HEK293 (cell line): Measurements from ENCODE around the gene AMPD2.
A peak's percentile ranks its signal among the peaks of the same experiment; 100 is the strongest.

Experiments used
- GLI2 ChIP-seq: fragments of 450-650 bp; formaldehyde crosslinking; IDR thresholded peaks from 2 replicates; pipeline ENCODE4; 2017; ENCODE audit warnings: missing biosample characterization, missing genetic modification characterization, low read depth, borderline replicate concordance
- GLIS1 ChIP-seq: fragments of 450-650 bp; formaldehyde crosslinking; IDR thresholded peaks from 2 replicates; pipeline ENCODE4 v1.5.1; 2016; ENCODE audit warnings: missing biosample characterization, missing genetic modification characterization
- IKZF3 ChIP-seq: fragments of 450-650 bp; IDR thresholded peaks from 2 replicates; pipeline ENCODE4 v1.5.0; 2018; ENCODE audit warnings: missing biosample characterization, mild to moderate bottlenecking, missing genetic modification characterization, moderate library complexity
- MZF1 ChIP-seq: fragments of 450-650 bp; formaldehyde crosslinking; IDR thresholded peaks from 2 replicates; pipeline ENCODE4 v1.5.1; 2017; ENCODE audit warnings: missing biosample characterization, missing genetic modification characterization, borderline replicate concordance
- OVOL3 ChIP-seq: fragments of 450-650 bp; formaldehyde crosslinking; IDR thresholded peaks from 2 replicates; pipeline ENCODE4 v1.5.1; 2016; ENCODE audit warnings: missing biosample characterization, missing genetic modification characterization
- SCRT2 ChIP-seq: fragments of 450-650 bp; formaldehyde crosslinking; IDR thresholded peaks from 2 replicates; pipeline ENCODE4 v1.5.1; 2016; ENCODE audit warnings: missing biosample characterization, missing genetic modification characterization
- TRIM28 ChIP-seq: IDR thresholded peaks from 2 replicates; pipeline ENCODE4 v1.6.1; 2011; ENCODE audit warnings: low read length, control low read depth, borderline replicate concordance
- WT1 ChIP-seq: fragments of 450-650 bp; formaldehyde crosslinking; IDR thresholded peaks from 2 replicates; pipeline ENCODE4 v1.5.1; 2016; ENCODE audit warnings: missing biosample characterization, missing genetic modification characterization
- ZBTB1 ChIP-seq: fragments of 450-650 bp; formaldehyde crosslinking; IDR thresholded peaks from 2 replicates; pipeline ENCODE4 v1.5.1; 2016; ENCODE audit warnings: missing biosample characterization, missing genetic modification characterization
- ZFP3 ChIP-seq: fragments of 450-650 bp; formaldehyde crosslinking; IDR thresholded peaks from 2 replicates; pipeline ENCODE4 v1.5.1; 2016; ENCODE audit warnings: low read depth, missing biosample characterization, missing genetic modification characterization
- ZNF114 ChIP-seq: fragments of 450-650 bp; formaldehyde crosslinking; IDR thresholded peaks from 2 replicates; pipeline ENCODE4 v1.5.0; 2017; ENCODE audit warnings: missing biosample characterization, missing genetic modification characterization
- ZNF121 ChIP-seq: fragments of 450-650 bp; formaldehyde crosslinking; IDR thresholded peaks from 2 replicates; pipeline ENCODE4 v1.5.1; 2016; ENCODE audit warnings: missing biosample characterization, missing genetic modification characterization
- ZNF174 ChIP-seq: fragments of 450-650 bp; formaldehyde crosslinking; IDR thresholded peaks from 2 replicates; pipeline ENCODE4 v1.5.0; 2017; ENCODE audit warnings: missing biosample characterization, mild to moderate bottlenecking, missing genetic modification characterization
- ZNF19 ChIP-seq: fragments of 450-650 bp; formaldehyde crosslinking; IDR thresholded peaks from 2 replicates; pipeline ENCODE4; 2016; ENCODE audit warnings: missing biosample characterization, missing genetic modification characterization, low read depth
- ZNF202 ChIP-seq: fragments of 450-650 bp; formaldehyde crosslinking; IDR thresholded peaks from 2 replicates; pipeline ENCODE4 v1.5.1; 2016; ENCODE audit warnings: missing biosample characterization, missing genetic modification characterization, borderline replicate concordance
- ZNF274 ChIP-seq, 2 experiments: fragments of 200-500 bp in 1 of 2; fragments of 450-650 bp in 1 of 2; sonication (Bioruptor generic) in 1 of 2; formaldehyde crosslinking in 1 of 2; IDR thresholded peaks; 2 replicates each; pipeline versions ENCODE4 v1.5.1 to v1.6.1; 2014 to 2016; ENCODE audit warnings: borderline replicate concordance in 1 of 2, inconsistent platforms in 1 of 2, low read length in 1 of 2, missing biosample characterization in 1 of 2, missing genetic modification characterization in 1 of 2
- ZNF37A ChIP-seq: fragments of 450-650 bp; IDR thresholded peaks from 2 replicates; pipeline ENCODE4 v1.5.1; 2018; ENCODE audit warnings: missing biosample characterization, missing genetic modification characterization
- ZNF555 ChIP-seq: fragments of 450-650 bp; formaldehyde crosslinking; conservative IDR thresholded peaks from 2 replicates; pipeline ENCODE4 v1.5.1; 2017; ENCODE audit warnings: missing biosample characterization, mild to moderate bottlenecking, missing genetic modification characterization, inconsistent platforms
- ZNF624 ChIP-seq: fragments of 450-650 bp; formaldehyde crosslinking; IDR thresholded peaks from 2 replicates; pipeline ENCODE4 v1.5.1; 2017; ENCODE audit warnings: missing biosample characterization, missing genetic modification characterization
- ZNF777 ChIP-seq: fragments of 450-650 bp; formaldehyde crosslinking; IDR thresholded peaks from 2 replicates; pipeline ENCODE4 v1.5.1; 2017; ENCODE audit warnings: missing biosample characterization, missing genetic modification characterization, borderline replicate concordance
- ZNF792 ChIP-seq: fragments of 450-650 bp; formaldehyde crosslinking; IDR thresholded peaks from 2 replicates; pipeline ENCODE4 v1.5.1; 2016; ENCODE audit warnings: missing biosample characterization, missing genetic modification characterization
- ZNF837 ChIP-seq: fragments of 450-650 bp; formaldehyde crosslinking; IDR thresholded peaks from 2 replicates; pipeline ENCODE4 v1.5.1; 2016; ENCODE audit warnings: missing biosample characterization, missing genetic modification characterization
- ZSCAN23 ChIP-seq: fragments of 450-650 bp; formaldehyde crosslinking; IDR thresholded peaks from 2 replicates; pipeline ENCODE4 v1.5.1; 2016; ENCODE audit warnings: missing biosample characterization, missing genetic modification characterization
- TF ChIP-seq, protein P1 (sequence below): fragments of 450-650 bp; formaldehyde crosslinking; IDR thresholded peaks from 2 replicates; pipeline ENCODE4 v1.5.1; 2016; ENCODE audit warnings: missing biosample characterization, missing genetic modification characterization
- TF ChIP-seq, protein P2 (sequence below): sonication (generic); formaldehyde crosslinking; IDR thresholded peaks from 2 replicates; pipeline ENCODE4 v1.8.1; 2022; ENCODE audit warnings: mild to moderate bottlenecking, moderate library complexity, missing genetic modification reagents
- TF ChIP-seq, protein P3 (sequence below): fragments of 450-650 bp; formaldehyde crosslinking; IDR thresholded peaks from 2 replicates; pipeline ENCODE4 v1.5.1; 2017; ENCODE audit warnings: missing biosample characterization, missing genetic modification characterization
- TF ChIP-seq, protein P4 (sequence below): fragments of 450-650 bp; formaldehyde crosslinking; IDR thresholded peaks from 2 replicates; pipeline ENCODE4 v1.5.1; 2016; ENCODE audit warnings: missing biosample characterization, missing genetic modification characterization
- TF ChIP-seq, protein P5 (sequence below): fragments of 450-650 bp; formaldehyde crosslinking; IDR thresholded peaks from 2 replicates; pipeline ENCODE4 v1.5.1; 2016; ENCODE audit warnings: missing biosample characterization, missing genetic modification characterization
- TF ChIP-seq, protein P6 (sequence below): fragments of 450-650 bp; formaldehyde crosslinking; IDR thresholded peaks from 2 replicates; pipeline ENCODE4 v1.5.1; 2016; ENCODE audit warnings: missing biosample characterization, missing genetic modification characterization

Gene AMPD2

DNA sequence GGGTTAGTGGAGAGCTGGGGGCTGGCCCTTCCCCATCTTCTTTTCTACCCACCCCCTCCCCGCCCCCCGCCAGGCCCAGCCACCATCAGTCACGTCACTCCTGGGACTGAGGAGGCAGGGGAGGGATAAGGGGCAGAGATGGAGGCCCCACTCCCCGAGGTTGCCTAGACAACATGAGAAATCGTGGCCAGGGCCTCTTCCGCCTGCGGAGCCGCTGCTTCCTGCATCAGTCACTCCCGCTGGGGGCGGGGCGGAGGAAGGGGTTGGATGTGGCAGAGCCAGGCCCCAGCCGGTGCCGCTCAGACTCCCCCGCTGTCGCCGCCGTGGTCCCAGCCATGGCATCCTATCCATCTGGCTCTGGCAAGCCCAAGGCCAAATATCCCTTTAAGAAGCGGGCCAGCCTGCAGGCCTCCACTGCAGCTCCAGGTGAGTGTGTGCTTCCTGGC, 1.2 kb downstream of the AMPD2 start (continued):
- TF ChIP-seq ZNF114 (tag by site-specific recombination) (no peak), GLI2 (no peak), ZNF121 (tag by site-specific recombination) (no peak), TRIM28 (no peak), ZSCAN23 (tag by site-specific recombination) (no peak), MZF1 (no peak), OVOL3 (tag by site-specific recombination) (no peak), IKZF3 (tag by site-specific recombination) (peak; percentile 76), ZNF37A (tag by site-specific recombination) (no peak), ZBTB1 (tag by site-specific recombination) (no peak), ZNF202 (no peak), ZFP3 (tag by site-specific recombination) (no peak), ZNF837 (tag by site-specific recombination) (no peak), ZNF174 (tag by site-specific recombination) (no peak), WT1 (tag by site-specific recombination) (no peak), ZNF555 (tag by site-specific recombination) (no peak), ZNF624 (tag by site-specific recombination) (no peak), GLIS1 (tag by site-specific recombination) (peak; percentile 66), ZNF19 (tag by site-specific recombination) (no peak), ZNF777 (tag by site-specific recombination) (no peak), SCRT2 (tag by site-specific recombination) (no peak), ZNF792 (tag by site-specific recombination) (no peak), ZNF274 (IDR thresholded peaks at IDR 0.05; ENCODE audit: low read length) (no peak), ZNF274 (tag by site-specific recombination; IDR thresholded peaks at IDR 0.05; ENCODE audit: borderline replicate concordance) (no peak)
- TF ChIP-seq, protein P1, sequence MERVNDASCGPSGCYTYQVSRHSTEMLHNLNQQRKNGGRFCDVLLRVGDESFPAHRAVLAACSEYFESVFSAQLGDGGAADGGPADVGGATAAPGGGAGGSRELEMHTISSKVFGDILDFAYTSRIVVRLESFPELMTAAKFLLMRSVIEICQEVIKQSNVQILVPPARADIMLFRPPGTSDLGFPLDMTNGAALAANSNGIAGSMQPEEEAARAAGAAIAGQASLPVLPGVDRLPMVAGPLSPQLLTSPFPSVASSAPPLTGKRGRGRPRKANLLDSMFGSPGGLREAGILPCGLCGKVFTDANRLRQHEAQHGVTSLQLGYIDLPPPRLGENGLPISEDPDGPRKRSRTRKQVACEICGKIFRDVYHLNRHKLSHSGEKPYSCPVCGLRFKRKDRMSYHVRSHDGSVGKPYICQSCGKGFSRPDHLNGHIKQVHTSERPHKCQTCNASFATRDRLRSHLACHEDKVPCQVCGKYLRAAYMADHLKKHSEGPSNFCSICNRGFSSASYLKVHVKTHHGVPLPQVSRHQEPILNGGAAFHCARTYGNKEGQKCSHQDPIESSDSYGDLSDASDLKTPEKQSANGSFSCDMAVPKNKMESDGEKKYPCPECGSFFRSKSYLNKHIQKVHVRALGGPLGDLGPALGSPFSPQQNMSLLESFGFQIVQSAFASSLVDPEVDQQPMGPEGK (tag by site-specific recombination): peak; percentile 61; the same call in 1 of the 2 replicates
- TF ChIP-seq, protein P2, sequence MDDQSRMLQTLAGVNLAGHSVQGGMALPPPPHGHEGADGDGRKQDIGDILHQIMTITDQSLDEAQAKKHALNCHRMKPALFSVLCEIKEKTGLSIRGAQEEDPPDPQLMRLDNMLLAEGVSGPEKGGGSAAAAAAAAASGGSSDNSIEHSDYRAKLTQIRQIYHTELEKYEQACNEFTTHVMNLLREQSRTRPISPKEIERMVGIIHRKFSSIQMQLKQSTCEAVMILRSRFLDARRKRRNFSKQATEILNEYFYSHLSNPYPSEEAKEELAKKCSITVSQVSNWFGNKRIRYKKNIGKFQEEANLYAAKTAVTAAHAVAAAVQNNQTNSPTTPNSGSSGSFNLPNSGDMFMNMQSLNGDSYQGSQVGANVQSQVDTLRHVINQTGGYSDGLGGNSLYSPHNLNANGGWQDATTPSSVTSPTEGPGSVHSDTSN (CRISPR knock-in tag): no peak
- TF ChIP-seq, protein P3, sequence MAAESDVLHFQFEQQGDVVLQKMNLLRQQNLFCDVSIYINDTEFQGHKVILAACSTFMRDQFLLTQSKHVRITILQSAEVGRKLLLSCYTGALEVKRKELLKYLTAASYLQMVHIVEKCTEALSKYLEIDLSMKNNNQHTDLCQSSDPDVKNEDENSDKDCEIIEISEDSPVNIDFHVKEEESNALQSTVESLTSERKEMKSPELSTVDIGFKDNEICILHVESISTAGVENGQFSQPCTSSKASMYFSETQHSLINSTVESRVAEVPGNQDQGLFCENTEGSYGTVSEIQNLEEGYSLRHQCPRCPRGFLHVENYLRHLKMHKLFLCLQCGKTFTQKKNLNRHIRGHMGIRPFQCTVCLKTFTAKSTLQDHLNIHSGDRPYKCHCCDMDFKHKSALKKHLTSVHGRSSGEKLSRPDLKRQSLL: no peak
- TF ChIP-seq, protein P4, sequence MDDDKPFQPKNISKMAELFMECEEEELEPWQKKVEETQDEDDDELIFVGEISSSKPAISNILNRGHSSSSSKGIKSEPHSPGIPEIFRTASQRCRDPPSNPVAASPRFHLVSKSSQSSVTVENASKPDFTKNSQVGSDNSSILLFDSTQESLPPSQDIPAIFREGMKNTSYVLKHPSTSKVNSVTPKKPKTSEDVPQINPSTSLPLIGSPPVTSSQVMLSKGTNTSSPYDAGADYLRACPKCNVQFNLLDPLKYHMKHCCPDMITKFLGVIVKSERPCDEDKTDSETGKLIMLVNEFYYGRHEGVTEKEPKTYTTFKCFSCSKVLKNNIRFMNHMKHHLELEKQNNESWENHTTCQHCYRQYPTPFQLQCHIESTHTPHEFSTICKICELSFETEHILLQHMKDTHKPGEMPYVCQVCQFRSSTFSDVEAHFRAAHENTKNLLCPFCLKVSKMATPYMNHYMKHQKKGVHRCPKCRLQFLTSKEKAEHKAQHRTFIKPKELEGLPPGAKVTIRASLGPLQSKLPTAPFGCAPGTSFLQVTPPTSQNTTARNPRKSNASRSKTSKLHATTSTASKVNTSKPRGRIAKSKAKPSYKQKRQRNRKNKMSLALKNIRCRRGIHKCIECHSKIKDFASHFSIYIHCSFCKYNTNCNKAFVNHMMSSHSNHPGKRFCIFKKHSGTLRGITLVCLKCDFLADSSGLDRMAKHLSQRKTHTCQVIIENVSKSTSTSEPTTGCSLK (tag by site-specific recombination): no peak
- TF ChIP-seq, protein P5, sequence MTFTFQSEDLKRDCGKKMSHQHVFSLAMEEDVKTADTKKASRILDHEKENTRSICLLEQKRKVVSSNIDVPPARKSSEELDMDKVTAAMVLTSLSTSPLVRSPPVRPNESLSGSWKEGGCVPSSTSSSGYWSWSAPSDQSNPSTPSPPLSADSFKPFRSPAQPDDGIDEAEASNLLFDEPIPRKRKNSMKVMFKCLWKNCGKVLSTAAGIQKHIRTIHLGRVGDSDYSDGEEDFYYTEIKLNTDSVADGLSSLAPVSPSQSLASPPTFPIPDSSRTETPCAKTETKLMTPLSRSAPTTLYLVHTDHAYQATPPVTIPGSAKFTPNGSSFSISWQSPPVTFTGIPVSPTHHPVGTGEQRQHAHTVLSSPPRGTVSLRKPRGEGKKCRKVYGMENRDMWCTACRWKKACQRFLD: no peak
- TF ChIP-seq, protein P6, sequence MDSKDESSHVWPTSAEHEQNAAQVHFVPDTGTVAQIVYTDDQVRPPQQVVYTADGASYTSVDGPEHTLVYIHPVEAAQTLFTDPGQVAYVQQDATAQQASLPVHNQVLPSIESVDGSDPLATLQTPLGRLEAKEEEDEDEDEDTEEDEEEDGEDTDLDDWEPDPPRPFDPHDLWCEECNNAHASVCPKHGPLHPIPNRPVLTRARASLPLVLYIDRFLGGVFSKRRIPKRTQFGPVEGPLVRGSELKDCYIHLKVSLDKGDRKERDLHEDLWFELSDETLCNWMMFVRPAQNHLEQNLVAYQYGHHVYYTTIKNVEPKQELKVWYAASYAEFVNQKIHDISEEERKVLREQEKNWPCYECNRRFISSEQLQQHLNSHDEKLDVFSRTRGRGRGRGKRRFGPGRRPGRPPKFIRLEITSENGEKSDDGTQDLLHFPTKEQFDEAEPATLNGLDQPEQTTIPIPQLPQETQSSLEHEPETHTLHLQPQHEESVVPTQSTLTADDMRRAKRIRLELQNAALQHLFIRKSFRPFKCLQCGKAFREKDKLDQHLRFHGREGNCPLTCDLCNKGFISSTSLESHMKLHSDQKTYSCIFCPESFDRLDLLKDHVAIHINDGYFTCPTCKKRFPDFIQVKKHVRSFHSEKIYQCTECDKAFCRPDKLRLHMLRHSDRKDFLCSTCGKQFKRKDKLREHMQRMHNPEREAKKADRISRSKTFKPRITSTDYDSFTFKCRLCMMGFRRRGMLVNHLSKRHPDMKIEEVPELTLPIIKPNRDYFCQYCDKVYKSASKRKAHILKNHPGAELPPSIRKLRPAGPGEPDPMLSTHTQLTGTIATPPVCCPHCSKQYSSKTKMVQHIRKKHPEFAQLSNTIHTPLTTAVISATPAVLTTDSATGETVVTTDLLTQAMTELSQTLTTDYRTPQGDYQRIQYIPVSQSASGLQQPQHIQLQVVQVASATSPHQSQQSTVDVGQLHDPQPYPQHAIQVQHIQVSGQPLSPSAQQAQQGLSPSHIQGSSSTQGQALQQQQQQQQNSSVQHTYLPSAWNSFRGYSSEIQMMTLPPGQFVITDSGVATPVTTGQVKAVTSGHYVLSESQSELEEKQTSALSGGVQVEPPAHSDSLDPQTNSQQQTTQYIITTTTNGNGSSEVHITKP (tag by site-specific recombination): peak; percentile 89
